ENCODE results near the gene GAPVD1. TPM values are rescaled to one million over a fixed set of nuclear protein-coding genes. Genes with fewer than 3 reads are reported as not detected.

The GAPVD1 gene
- total and polyA plus RNA-seq, 2 of the 13 experiments (the other 11 are each of a cell fraction or from before 2014, with no cell fraction given): 11.1 to 33.2 TPM

DNA sequence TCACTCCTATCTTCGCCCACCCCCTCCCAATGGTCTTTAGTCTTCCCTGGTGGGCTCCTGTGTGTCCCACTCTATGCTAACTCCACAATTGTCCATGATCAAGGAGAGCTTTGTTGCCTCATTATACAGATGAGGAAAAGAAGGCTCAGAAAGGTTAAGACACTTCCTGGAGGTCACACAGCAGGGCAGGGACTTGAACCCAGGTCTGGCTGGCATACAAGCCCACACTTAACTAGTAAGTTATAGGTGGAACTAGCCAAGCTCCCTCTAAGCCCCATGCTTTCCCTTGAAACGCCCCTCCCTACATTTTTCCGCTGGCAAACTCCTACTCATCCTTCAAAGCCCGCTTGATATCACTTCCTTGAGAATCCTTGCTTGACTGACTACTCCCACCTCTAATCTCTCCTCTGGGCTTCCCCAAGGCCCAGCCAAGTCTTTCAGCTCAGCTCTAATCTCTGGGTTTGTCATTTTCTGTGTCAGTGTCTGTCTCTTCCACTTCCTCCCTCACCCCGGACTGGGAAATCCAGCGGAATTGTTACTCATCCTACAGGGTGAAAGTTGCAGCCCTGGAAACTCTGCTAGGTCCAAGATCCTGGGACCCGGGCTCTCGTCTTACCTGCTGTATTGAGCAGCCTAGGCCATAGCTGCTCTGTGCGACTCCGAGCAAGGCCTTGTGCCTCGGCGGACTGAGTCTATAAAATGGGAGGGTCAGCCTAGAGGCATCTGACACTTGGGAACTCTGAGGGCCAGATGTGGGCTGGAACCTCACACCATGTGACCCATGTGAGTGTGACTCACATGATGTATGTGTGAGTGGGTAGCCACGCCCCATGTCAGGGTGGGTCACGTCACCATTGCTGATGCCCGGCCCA, 144.5 kb downstream of the GAPVD1 start:
- WGBS (ENCODE audit: low lambda C conversion rate): 29% methylated on average over 11 of the region's 15 CpGs
- no peak for TF ChIP-seq SOX13 (IDR thresholded peaks at IDR 0.05)
- no peak for TF ChIP-seq SOX13 (CRISPR knock-in tag; conservative IDR thresholded peaks at IDR 0.05 in 1 of 2, IDR thresholded peaks at IDR 0.05 in 1 of 2)
- no peak for TF ChIP-seq ZFY (CRISPR knock-in tag; IDR thresholded peaks at IDR 0.05)
- no peak for TF ChIP-seq ZFP36L2 (CRISPR knock-in tag; IDR thresholded peaks at IDR 0.05)
- TF ChIP-seq ZNF230 (CRISPR knock-in tag; IDR thresholded peaks at IDR 0.05): no peak
- TF ChIP-seq ZNF558 (CRISPR knock-in tag; IDR thresholded peaks at IDR 0.05; ENCODE audit: borderline replicate concordance): no peak
- peak; percentile 27; the same call in 1 of the 2 replicates for TF ChIP-seq BHLHE40 (IDR thresholded peaks at IDR 0.05; ENCODE audit: low read length)
- no peak for TF ChIP-seq ZBTB20 (CRISPR knock-in tag; IDR thresholded peaks at IDR 0.05; ENCODE audit: borderline replicate concordance, low read depth)
- TF ChIP-seq PAWR (CRISPR knock-in tag; IDR thresholded peaks at IDR 0.05; ENCODE audit: borderline replicate concordance): no peak
- TF ChIP-seq, protein P1, sequence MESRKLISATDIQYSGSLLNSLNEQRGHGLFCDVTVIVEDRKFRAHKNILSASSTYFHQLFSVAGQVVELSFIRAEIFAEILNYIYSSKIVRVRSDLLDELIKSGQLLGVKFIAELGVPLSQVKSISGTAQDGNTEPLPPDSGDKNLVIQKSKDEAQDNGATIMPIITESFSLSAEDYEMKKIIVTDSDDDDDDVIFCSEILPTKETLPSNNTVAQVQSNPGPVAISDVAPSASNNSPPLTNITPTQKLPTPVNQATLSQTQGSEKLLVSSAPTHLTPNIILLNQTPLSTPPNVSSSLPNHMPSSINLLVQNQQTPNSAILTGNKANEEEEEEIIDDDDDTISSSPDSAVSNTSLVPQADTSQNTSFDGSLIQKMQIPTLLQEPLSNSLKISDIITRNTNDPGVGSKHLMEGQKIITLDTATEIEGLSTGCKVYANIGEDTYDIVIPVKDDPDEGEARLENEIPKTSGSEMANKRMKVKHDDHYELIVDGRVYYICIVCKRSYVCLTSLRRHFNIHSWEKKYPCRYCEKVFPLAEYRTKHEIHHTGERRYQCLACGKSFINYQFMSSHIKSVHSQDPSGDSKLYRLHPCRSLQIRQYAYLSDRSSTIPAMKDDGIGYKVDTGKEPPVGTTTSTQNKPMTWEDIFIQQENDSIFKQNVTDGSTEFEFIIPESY (CRISPR knock-in tag; IDR thresholded peaks at IDR 0.05): 0 out of 2 replicates have a peak, but pooled peaks have one; percentile 9
- no peak for TF ChIP-seq SAFB2 (CRISPR knock-in tag; IDR thresholded peaks at IDR 0.05; ENCODE audit: borderline replicate concordance, low read depth)
- peak; percentile 83 for TF ChIP-seq ZNF629 (CRISPR knock-in tag; conservative IDR thresholded peaks at IDR 0.05)
- TF ChIP-seq FOSL2 (CRISPR knock-in tag; IDR thresholded peaks at IDR 0.05): peak; percentile 64
- no peak for TF ChIP-seq ZNF639 (CRISPR knock-in tag; conservative IDR thresholded peaks at IDR 0.05)
- TF ChIP-seq KDM5B (CRISPR knock-in tag; IDR thresholded peaks at IDR 0.05; ENCODE audit: borderline replicate concordance): 0 out of 2 replicates have a peak, but pooled peaks have one; percentile 17
- TF ChIP-seq ZNF460 (CRISPR knock-in tag; IDR thresholded peaks at IDR 0.05; ENCODE audit: borderline replicate concordance): no peak
- TF ChIP-seq MLLT10 (CRISPR knock-in tag; IDR thresholded peaks at IDR 0.05): no peak
- no peak for TF ChIP-seq NFKBIZ (CRISPR knock-in tag; IDR thresholded peaks at IDR 0.05)

More for the DNA sequence above, 144.5 kb downstream of the GAPVD1 start:
- no peaks in the 10 kb centered on the region for H3K9me3 ChIP-seq (ENCODE audit: low read length)
- peak overlapping the region; percentile 98 for H3K4me2 ChIP-seq (ENCODE audit: low read depth, low read length)
- H4K20me1 ChIP-seq (ENCODE audit: insufficient read depth, low read length): no peaks in the 10 kb centered on the region
- intact Hi-C loops (cut with micrococcal nuclease; ENCODE audit: unreplicated experiment) (loop anchor here (5.0 kb wide), 1 partner anchor 141 kb away; no protein-coding TSS in a partner anchor), in situ Hi-C loops (cut with HindIII; ENCODE audit: extremely low pct_ligation_motif_present, low pct_unique_long_range_greater_than_20kb) (loop anchor here (5.0 to 10.0 kb wide), 3 partner anchors 226 to 989 kb away; no protein-coding TSS in a partner anchor)
- H3K4me1 ChIP-seq (ENCODE audit: insufficient read depth, low read length): peaks cover 46% of the 10 kb centered on the region
- H3K36me3 ChIP-seq (replicated peaks in 1 of 2; ENCODE audit: control insufficient read depth in 1 of 2, insufficient read depth in 2 of 2, low read length in 2 of 2): no peaks in the 10 kb centered on the region
- H3K27ac ChIP-seq (ENCODE audit: extremely low read length, insufficient read depth, low read length): no peak overlapping the region
- H3K79me2 ChIP-seq (ENCODE audit: insufficient read depth, low read length): no peaks in the 10 kb centered on the region
- H3K27me3 ChIP-seq (ENCODE audit: control insufficient read depth in 1 of 2, insufficient read depth in 2 of 2, low read length in 2 of 2): peaks cover 0 to 29% of the 10 kb centered on the region in 2 experiments; a peak in 4 of 5 replicates
- H3K4me3 ChIP-seq (replicated peaks in 1 of 3; ENCODE audit: insufficient read depth in 1 of 3, low read depth in 2 of 3, low read length in 3 of 3): peak overlapping the region in 1 of 3 experiments; percentile 78; a peak in 1 of 6 replicates
- no TSS peak for BruUV-seq (replicated peaks)
- CTCF ChIA-PET (ENCODE audit: low intra/inter-chr PET ratio, low total read pairs): no interaction called here
- H2AFZ ChIP-seq (ENCODE audit: low read length): no peak overlapping the region
- ATAC-seq (no peak; the same call in 2 of the 3 replicates), FAIRE-seq (no peak), DNase-seq (ENCODE audit: low spot score) (peak; percentile 46)
- POLR2A ChIA-PET: no interaction called here
- no peak overlapping the region for H3K9ac ChIP-seq (ENCODE audit: insufficient read depth, low read depth, low read length)
